Skin epidermis (tissue), 12 donors: ENCODE data around the gene MRPL42.

Source experiments
- H3K27ac ChIP-seq, 21 experiments: fragments of 200-600 bp; sonication (generic) in 11 of 21; one replicate each; pipeline ENCODE4 v1.5.0; 2020; ENCODE audit warnings: mild to moderate bottlenecking in 3 of 21, inconsistent platforms in 2 of 21, moderate library complexity in 2 of 21
- H3K4me3 ChIP-seq, 7 experiments: fragments of 200-600 bp; sonication (generic) in 2 of 7; one replicate each; pipeline ENCODE4 v1.5.0; 2020; ENCODE audit warnings: inconsistent platforms in 2 of 7, mild to moderate bottlenecking in 2 of 7, moderate library complexity in 1 of 7

The MRPL42 gene

DNA sequence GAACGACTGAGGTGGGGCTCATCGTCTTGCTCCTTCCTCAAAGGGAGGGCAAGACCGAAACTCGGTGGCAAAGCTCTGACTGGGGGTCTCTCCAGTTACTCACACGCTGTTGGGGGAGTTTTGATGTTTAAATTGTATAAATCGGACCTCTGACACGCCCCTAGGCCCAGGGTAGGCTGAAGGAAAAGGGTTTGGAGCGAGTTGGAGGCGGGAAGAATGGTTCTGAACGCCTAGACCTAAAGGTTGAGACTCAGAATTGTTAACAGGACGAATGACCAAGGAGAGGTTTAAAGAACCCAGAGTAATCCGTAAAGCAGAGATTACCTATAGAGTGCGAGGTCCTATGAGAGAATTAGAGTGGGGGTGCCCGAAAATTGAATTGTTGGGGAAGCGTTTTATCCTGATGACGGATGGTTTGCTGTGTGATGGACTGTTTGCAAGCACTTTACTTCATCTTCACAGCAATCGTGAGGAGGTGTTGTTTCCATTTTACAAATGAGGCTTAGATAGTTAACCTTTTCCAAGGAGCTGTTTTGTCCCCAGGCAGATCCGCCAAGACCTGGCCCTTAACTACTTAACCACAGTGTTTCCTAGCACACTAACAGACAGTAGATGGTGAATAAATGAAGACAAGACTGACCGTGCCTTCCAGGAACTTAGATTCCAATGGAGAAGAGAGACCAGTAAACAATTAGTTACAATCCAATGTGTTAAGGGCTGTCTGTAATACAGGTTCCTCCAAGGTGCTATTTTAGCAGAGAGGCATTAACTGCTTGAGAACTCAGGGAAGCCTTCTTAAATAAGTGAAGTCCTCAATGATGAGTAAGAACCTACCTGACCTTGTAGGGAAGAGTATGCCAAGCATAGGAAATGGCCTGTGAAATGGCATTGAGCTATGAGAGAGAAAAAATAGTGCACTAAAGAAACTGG is 24.6 kb upstream of the MRPL42 start:
- Histone ChIP-seq H3K27ac (peak overlapping the region; percentile 83 to 99 (median 96)), H3K4me3 (peak overlapping the region; percentile 67 to 100 (median 98))

DNA sequence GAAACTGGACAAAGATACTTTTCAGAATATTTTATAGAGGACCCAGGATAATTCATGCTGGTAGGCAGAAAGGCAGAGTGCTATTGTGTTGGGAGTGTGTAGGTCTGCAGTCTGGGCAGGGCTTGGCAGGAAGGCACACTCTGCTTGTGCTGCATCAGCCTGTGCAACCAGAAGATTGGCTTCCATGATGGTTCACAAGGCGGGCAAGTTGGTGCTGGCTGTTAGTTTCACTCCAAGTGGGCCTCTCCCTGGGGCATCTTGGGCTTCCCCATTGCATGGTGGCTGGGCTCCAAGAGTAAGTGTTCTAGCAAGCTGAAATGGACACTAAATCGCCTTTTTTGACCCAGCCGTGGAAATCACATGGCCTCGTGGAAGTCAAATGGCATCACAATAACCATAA is 23.7 kb upstream of the MRPL42 start:
- Histone ChIP-seq H3K4me3 (no peak overlapping the region), H3K27ac (peak overlapping the region in 3 of 21 experiments; percentile 31 to 97 (median 48))

DNA sequence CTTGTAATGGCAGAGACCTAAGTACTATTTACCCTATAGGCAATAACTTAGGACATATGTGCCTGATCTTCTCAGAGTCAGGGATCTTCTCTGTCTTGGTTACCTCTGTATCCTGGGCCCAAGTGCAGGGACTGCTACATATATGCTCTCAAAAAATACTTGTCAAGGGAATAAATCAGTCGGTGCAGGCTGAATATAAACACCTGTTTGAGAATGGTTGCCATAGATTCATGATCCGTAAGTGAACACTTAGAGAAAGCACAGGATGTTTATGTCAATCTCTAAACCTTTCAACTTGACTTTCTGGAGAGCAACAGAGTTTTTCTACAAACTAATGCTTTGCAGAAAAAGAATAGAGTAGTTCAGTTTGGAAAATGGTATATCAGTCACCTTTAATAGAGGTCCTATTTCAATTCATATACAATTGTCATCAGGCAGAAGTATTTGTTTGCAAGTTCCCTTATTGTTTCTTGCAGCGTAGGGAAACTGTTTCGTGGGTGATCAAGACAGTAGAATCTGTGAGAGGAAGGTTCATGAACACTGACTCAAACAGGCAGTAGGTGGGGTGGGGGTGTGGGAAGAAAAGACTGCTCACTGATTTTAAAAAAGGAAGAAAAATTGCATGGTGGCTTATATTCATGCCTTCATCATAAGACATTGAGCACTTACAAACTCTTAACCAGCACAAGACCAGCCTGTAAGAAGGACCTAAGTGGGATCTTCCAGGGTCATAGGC is 19.6 kb upstream of the MRPL42 start:
- Histone ChIP-seq H3K27ac (no peak overlapping the region), H3K4me3 (no peak overlapping the region)

DNA sequence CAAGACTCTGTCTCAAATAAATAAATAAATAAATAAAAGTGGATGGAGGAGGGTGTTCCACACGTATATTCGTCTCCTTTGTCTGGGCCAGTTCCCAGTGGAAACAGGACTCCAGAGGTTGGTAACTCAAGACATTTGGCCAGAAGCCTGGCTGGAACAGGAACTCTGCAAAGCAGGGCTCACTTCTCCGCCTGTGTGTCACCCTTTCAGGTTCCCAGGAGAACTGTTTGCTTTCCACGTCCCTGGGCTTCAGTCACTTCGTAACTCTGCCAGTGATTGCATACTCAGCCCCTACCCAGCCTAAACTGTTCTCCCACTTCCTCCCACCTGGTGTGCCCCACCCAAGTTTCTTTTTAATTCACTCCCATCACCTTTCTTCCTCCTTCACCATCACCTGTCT is 18.5 kb upstream of the MRPL42 start:
- Histone ChIP-seq H3K4me3 (no peak overlapping the region), H3K27ac (no peak overlapping the region)

DNA sequence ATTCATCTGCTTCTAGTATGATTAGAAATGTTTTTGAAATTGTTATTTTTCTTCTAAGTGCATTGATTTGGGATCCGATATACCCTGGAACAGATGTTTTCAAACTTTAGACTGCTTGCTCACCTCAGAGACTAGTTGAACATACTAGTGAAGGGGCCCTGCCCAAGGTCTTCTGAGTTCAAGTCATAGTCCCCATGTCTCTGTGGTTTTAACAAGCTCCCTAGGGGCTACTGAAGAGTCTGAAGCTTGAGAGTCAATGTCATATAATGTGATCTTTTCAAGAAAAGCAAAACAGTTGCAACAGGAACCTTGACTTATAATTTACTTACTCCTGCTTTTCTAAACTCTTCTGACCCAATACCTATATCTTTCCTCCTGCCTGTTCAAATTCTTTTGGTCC is 18.0 kb upstream of the MRPL42 start:
- Histone ChIP-seq H3K4me3 (no peak overlapping the region), H3K27ac (no peak overlapping the region)

DNA sequence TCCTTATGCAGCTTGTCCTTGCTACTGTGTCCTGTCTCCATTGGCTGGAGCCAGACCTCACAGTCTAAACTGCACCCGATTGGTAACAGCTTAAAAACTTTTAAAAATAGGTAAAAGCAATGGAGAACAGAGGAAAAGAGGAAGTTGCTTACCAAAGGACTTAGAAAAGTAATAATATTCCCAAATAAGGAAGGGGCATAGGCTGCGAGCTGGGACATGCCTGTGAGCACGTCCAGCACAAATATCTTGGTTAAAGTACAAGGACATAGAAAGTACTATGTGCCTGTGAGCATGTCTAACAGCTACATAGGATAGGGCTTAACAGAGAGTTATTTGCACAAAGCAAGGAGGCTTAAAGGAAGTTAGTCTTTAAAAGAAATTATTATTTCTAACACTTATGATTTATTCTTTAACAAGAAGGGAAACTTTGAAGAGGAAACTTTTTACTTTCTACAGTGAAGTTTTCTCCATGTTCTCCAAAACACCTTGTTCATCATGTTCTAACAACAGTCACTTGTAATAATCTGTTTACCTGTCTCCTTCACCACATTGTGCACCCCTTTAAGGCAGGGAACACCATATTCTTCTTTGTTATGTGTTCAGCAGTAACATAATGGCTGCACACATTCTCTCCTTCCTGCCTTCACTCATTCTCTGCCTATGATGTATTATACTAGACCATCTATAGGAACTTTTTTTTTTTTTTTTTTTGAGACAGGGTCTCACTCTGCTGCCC is 15.7 kb upstream of the MRPL42 start:
- no peak overlapping the region for H3K27ac ChIP-seq
- no peak overlapping the region for H3K4me3 ChIP-seq

DNA sequence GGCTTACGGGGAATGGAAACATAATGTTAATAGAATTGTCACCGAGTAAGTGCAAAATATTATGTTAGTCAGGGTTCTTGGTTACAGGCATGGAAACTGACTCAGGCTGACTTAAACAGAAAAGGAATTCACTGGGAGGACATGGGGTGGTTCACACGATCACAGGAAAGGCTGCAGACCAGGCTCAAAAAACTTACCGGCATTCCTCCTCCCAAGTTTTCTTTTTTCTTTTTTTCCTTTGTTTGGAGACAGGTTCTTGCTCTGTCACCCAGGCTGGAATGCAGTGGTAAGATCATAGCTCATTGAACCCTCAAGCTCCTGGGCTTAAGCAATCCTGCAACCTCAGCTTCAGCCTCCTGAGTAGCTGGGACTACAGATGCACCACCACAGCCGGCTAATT is 13.7 kb upstream of the MRPL42 start:
- H3K4me3 ChIP-seq: no peak overlapping the region
- H3K27ac ChIP-seq: no peak overlapping the region

DNA sequence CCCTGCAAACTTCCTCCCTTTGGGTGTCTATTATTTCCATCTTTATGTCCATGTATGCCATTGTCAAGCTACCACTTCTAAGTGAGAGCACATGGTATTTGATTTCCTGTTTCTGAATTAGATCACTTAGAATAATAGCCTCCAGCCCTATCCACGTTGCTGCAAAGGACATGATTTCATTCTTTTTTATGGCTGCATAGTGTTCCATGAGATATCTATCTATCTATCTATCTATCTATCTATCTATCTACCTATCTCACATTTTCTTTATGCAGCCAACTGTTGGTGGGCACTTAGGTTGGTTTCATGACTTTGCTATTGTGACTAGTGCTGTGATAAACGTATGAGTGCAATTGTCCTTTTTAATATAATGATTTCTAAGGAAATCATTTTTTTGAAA is 11.2 kb upstream of the MRPL42 start:
- no peak overlapping the region for H3K27ac ChIP-seq
- no peak overlapping the region for H3K4me3 ChIP-seq

DNA sequence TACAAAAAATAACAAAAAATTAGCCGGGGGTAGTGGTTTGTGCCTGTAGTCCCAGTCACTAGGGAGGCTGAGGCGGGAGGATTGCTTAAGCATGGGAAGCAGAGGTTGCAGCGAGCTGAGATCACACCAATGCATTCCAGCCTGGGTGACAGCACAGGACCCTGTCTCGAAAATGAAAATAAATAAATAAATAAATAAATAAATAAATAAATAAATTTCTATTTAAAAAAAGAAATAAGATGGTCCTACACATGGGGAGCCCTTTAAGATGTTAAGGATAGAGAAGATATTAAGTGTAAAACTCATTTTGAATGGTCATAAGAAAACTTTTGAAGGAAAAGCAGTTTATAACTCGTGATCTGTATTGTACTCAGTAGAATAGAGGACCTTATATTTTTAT is 8.2 kb upstream of the MRPL42 start:
- Histone ChIP-seq H3K27ac (no peak overlapping the region), H3K4me3 (no peak overlapping the region)

DNA sequence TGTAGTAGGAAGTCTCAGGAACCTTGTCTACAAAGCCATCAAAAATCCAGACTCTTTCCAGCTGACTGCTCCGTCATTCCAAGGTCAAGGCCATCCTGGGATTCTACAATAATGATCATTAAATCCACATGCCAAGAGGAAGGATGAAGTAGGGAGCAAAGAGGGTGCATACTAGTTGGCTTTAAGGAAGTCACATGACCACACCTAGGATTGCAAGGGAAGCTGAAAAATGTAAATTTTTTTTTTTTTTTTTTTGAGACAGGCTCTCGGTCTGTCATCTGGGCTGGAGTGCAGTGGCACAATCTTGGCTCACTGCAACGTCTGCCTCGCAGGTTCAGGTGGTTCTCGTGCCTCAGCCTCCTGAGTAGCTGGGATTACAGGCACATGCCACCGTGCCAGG is 7.3 kb upstream of the MRPL42 start:
- no peak overlapping the region for H3K27ac ChIP-seq
- no peak overlapping the region for H3K4me3 ChIP-seq

DNA sequence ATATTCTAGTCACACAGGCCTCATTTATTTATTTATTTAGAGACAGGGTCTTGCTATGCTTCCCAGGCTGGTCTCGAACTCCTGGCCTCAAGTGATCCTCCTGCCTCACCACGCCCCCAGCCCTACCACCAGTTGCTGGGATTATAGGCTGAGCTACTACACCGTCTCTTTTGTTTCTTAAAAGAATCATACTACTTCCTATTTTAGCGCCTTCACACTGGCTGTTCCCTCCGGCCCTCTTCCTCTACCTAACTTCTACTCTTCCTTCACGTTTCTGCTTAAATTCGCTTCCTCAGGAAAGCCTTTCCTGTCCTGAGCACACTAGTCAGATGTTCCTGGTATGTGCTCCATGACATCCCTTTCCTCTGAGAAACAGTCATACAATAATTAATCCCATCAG is 6.4 kb upstream of the MRPL42 start:
- Histone ChIP-seq H3K27ac (no peak overlapping the region), H3K4me3 (no peak overlapping the region)

DNA sequence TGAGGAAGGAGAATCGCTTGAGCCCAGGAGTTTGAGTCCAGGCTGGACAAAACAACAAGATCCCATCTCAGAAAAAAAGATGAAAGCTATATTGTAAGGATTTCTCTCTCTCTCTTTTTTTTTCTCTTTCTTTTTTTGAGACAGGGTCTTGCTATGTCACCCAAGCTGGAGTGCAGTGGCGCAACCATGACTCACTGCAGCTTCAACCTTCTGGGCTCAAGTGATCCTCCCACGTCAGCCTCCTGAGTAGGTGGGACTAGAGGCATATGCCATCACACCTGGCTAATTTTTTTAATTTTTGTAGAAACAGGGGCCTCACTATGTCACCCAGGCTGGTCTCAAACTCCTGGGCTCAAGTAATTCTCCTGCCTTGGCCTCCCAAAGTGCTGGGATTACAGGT is 5.8 kb upstream of the MRPL42 start:
- no peak overlapping the region for H3K4me3 ChIP-seq
- H3K27ac ChIP-seq: no peak overlapping the region

DNA sequence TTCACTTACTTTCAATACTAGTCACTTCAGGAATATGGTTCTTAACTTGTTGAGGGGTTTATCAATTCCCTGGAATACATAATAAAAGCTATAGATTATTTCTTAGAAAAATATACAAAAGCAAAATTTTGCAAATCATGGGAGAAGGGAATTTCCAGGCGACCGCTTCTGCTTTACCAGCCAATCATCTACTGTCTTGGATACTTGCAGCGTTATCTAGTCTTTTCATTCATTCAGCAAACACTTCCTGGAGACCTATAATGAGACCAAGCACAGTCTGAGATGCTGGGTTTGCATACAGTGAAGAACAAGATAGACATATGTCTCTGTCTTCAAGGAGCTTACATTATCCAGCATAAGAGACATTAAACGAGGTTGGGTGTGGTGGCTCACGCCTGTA is 1.5 kb upstream of the MRPL42 start:
- no peak overlapping the region for H3K27ac ChIP-seq
- H3K4me3 ChIP-seq: no peak overlapping the region

DNA sequence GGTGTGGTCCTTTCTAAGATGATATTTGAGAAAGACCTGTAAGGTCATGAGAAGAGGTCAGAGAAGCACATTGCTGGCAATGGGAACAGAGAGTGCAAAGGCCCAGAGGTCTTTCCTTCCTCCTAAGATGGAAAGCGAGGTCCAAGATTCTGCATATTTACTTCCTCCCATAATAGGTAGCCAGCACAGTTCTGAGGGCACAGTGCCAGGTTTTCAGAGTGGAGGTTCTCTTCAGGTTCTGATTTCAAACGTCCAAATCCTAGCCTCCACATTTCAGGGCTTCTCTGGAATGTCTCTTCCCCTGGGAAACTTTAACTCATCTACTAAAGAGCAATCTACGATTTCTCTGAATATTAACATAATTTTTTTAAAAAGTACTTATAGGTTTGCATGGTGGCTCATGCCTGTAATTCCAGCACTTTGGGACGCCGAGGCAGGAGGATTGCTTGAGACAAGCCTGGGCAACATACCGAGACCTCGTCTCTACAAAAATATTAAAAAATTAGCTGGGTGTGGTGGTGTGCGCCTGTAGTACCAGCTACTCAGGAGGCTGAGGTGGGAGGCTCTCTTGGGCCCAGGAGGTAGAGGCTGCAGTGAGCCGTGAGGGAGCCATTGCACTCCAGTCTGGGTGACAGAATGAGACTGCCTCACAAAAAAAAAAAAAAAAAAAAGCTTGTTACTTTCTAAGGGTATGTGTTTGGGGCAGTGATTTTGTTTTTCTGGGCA is 526 bp upstream of the MRPL42 start:
- peak overlapping the region in 5 of 21 experiments; percentile 91 to 96 (median 93) for H3K27ac ChIP-seq
- H3K4me3 ChIP-seq: peak overlapping the region in 1 of 7 experiments; percentile 65

DNA sequence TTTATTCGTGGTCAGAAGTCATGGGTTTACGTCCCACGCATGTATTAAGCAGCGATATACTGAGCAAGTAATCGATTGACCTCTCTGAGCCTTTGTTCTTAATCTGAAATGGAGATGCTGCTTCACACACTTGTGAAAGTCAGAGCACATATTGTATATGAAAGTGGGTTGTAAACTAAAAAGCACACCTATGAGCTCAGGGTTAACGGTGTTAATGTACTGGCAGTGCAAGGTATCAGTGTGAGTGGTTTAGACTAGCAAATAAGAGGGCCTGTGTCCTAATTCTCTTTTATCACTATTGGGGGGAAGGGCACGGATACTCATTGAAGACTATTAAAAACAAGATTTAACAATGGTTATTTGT is 676 bp downstream of the MRPL42 start:
- peak overlapping the region in 20 of 21 experiments; percentile 83 to 96 (median 92) for H3K27ac ChIP-seq

DNA sequence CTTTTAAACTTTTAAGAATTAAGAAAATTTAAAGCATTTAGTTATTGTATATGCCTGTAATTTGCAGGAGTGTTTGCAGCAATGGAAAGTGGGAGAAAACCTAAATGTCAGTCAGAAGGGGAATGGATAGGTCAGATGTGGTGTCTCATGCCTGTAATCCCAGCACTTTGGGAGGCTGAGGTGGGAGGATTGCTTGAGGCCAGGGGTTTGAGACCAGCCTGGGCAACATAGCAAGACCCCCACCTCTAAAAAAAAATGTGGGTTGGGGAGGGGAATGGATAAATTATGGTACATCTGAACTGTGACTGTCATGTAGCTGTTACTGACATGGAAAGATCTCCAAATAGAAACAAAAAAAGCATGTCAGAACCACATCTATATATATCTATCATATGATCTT is 2.1 kb downstream of the MRPL42 start:
- H3K4me3 ChIP-seq: no peak overlapping the region
- no peak overlapping the region for H3K27ac ChIP-seq

More for the DNA sequence above, 676 bp downstream of the MRPL42 start:
- H3K4me3 ChIP-seq: peak overlapping the region; percentile 59 to 74 (median 65)

DNA sequence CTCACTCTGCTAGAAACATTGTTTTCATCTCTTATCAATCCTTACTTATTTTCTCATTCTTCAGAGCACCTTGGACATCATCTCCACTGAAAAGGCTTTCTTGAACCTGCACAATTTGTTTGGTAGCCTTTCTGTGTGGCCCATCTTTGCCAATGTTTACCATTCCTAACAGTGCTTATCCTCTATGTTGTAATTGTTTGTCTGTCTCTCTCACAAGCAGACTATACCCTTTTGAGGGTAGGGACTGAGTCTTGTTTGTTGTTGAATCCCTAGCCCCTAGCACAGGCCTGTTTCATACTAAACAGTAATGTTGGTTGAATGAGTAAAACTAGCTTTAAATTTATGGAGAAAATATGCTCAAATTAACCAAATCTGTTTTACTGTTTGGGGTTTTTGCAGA is 9.2 kb downstream of the MRPL42 start:
- no peak overlapping the region for H3K4me3 ChIP-seq

DNA sequence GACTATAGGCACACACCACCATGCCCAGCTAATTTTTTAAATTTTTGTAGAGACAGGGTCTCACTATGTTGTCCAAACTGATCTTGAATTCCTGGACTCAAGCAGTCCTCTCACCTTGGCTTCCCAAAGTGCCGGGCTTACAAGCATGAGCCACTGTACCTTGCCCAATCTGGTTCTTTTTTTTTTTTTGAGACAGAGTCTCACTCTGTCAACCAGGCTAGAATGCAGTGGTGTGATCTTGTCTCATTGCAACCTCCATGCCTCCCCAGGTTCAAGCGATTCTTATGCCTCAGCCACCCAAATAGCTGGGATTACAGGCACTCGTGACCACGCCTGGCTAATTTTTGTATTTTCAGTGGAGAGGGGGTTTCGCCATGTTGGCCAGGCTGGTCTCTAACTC is 15.4 kb downstream of the MRPL42 start:
- no peak overlapping the region for H3K4me3 ChIP-seq
- no peak overlapping the region for H3K27ac ChIP-seq

More for the DNA sequence above, 9.2 kb downstream of the MRPL42 start:
- no peak overlapping the region for H3K27ac ChIP-seq

DNA sequence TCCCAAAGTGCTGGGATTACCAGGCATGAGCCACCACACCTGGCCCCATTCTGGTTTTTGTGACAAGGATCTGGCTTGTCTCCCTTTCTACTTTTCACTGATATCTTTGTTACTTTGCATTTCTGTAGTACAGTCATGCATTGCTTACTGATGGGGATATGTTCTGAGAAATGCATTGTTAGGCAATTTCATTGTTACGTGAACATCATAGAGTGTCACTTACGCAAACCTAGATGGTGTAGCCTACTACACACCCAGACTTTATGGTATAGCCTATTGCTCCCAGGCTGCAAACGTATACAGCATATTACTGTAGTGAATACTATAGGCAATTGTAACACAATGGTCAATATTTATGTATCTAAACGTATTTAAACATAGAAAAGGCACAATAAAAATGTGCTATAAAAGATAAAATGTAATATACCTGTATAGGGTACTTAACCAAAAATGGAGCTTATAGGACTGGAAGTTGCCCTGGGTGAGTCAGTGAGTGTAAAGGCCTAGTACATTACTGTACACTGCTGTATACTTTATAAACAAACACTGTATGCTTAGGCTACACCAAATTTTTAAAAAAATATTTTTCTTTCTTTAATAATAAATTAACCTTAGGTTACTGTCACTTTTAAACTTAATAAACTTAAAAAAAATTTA is 16.0 kb downstream of the MRPL42 start:
- Histone ChIP-seq H3K27ac (no peak overlapping the region), H3K4me3 (no peak overlapping the region)
